HepG2 (cell line): ENCODE measurements around the gene TMEM232.

Experiments used
- HNRNPL ChIP-seq: fragments of 200-400 bp; formaldehyde crosslinking; IDR thresholded peaks from 2 replicates; pipeline ENCODE4 v1.6.1; 2017; ENCODE audit warnings: mild to moderate bottlenecking, low read depth, low read length
- RARG ChIP-seq: sonication (generic); formaldehyde crosslinking; IDR thresholded peaks from 2 replicates; pipeline ENCODE4 v1.4.0; 2020; ENCODE audit warnings: low read depth, mild to moderate bottlenecking, missing genetic modification reagents
- TF ChIP-seq, protein P1 (sequence below): sonication (generic); formaldehyde crosslinking; conservative IDR thresholded peaks from 2 replicates; pipeline ENCODE4 v1.4.0; 2020; ENCODE audit warnings: missing genetic modification reagents

DNA sequence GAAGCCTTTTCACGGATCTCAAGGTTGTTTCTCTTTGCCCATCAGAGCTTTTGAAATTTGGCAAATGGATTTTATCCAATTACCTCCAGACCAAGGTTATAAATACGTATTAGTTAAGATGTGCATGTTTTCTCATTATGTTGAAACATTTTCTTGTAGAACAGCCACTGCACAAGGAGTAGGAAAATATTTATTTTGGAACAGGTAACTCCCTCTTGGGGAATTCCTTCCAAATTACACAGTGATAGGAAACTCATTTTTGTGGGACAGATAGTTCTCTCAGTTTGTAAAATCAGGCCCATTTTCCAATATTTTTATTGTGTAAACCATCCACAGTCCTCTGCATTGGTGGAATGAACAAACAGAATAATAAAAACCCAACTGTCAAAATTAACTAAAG lies 23.0 kb downstream of the TMEM232 start:
- TF ChIP-seq RARG (CRISPR knock-in tag) (no peak), HNRNPL (no peak)
- TF ChIP-seq, protein P1, sequence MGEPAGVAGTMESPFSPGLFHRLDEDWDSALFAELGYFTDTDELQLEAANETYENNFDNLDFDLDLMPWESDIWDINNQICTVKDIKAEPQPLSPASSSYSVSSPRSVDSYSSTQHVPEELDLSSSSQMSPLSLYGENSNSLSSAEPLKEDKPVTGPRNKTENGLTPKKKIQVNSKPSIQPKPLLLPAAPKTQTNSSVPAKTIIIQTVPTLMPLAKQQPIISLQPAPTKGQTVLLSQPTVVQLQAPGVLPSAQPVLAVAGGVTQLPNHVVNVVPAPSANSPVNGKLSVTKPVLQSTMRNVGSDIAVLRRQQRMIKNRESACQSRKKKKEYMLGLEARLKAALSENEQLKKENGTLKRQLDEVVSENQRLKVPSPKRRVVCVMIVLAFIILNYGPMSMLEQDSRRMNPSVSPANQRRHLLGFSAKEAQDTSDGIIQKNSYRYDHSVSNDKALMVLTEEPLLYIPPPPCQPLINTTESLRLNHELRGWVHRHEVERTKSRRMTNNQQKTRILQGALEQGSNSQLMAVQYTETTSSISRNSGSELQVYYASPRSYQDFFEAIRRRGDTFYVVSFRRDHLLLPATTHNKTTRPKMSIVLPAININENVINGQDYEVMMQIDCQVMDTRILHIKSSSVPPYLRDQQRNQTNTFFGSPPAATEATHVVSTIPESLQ (CRISPR knock-in tag): no peak
